Stimulated activated CD4-positive, alpha-beta T cell treated with anti-CD3 and anti-CD28 coated beads, Interleukin-2, amount 100 ng/mL, for 4 hours (primary cell): Measurements from ENCODE around the gene KLF16.
"Not testable (repeated sequence)": the region's sequence is repeated elsewhere in the genome, so short reads cannot be mapped to it uniquely, and the experiment has no call there.

Experiments used
- DNase-seq: peaks from one replicate; pipeline ENCODE4 v3.0.0-alpha.2; 2020; ENCODE audit warnings: low read depth

The KLF16 gene

GRCh38 chr19:1884291-1884718 lies 20.9 kb upstream of the KLF16 start:
- DNase-seq: no peak

GRCh38 chr19:1883784-1884183 lies 20.4 kb upstream of the KLF16 start:
- DNase-seq: no peak

DNA sequence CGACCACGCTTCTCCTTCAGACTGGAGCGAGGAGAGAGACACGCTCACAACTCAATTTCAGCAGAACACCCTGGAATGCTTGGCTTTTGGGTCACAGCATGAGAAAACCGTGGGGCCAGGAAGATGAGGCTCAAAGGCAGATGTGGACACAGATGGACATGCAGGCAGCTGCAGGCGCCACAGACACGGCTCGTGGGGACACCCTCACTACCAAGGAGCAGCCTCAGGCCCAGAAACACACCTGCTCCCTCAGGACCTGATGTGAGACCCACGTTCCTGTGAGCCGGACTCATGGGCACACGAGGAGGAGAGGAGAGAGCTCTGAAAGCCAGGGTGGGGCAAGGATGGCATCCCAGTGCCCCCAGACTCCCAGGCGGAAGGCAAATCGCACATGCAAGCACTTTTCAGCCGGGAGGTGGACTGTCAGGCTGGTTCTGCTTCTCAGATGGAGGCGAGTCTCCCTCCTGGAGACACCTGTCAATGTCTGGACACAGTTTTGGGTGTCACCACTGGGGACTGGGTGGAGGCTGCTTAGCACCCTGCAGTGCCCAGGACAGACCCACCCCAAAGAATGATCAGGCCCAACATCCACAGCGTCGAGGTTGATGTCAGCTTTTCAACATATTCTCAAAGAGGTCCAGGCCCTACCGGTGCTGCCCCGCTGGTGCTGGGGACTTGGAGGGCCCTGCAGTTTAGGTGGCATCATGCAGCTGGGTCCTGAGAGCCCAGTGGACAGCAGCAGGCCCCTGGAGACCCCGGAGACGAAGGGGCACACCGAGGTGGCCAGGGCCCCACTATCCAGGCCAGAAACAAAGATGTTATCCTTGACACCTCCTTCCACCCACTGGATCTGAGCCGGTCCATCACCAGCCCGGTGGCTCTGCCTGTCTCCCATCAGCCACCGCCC lies 19.7 kb upstream of the KLF16 start:
- DNase-seq: no peak

DNA sequence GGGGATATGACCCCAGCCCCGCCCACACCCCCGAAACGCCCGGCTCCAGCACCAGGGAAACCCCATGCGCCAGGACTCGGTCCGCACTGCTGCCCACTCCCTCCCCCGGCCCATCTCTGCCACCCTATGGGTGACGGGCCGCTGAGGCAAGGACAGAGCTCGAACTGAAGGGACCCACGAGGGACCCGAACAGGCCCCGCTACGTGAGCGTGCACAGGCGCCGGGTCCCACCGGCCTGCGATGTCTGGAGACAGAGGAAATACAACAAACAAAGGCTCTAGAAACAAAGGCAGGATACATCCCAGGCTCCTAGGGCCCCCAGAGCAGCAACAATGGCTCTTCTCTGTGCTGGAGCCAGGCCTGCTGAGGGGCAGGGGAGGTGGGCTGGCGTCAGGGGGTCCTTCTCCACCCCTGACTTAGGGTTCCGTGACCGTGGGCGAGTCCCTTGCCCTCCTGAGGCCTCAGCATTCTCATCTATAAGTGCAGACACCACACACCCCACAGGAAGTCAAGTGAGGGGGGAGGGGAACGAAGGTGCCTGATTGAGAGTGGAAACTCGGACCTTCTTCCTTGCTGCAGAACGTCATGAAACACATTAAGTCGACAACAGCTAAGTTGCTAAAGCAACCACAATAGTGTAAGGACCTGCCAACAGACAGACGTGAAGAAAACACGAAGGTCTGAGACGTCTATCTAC lies 18.9 kb upstream of the KLF16 start:
- DNase-seq: peak; percentile 62

- DNase-seq: not testable (repeated sequence)
Observed at GRCh38 chr19:1881393-1882088, 18.2 kb upstream of the KLF16 start.

- no peak for DNase-seq
Observed at GRCh38 chr19:1880611-1881392, 17.4 kb upstream of the KLF16 start.

- not testable (repeated sequence) for DNase-seq
Observed at GRCh38 chr19:1879982-1880381, 16.6 kb upstream of the KLF16 start.

DNA sequence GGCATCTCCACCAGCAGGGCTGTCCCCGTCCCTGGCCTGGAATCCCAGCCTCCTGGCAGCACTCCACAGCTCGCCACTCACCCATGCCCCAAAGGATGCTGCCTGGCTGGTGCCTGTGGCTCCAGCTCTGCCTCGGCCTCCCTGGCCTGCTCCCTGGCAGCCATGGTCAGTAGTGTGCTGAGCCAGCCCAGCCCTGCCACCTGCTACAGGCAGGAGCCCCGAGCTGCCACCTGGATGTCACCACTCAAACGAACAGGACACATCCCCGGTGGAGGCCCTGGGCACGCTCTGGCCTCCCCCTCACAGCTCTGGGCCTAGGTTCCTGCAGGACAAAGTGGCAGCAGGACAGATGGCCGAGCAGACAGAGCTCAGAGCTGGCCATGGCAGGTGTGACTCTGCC lies 15.2 kb upstream of the KLF16 start:
- DNase-seq: not testable (repeated sequence)

- DNase-seq: not testable (repeated sequence)
Observed at GRCh38 chr19:1877280-1877660, 13.9 kb upstream of the KLF16 start.

- not testable (repeated sequence) for DNase-seq
Observed at GRCh38 chr19:1876496-1877279, 13.3 kb upstream of the KLF16 start.

- DNase-seq: peak; percentile 78
Observed at GRCh38 chr19:1875646-1876495, 12.5 kb upstream of the KLF16 start.

DNA sequence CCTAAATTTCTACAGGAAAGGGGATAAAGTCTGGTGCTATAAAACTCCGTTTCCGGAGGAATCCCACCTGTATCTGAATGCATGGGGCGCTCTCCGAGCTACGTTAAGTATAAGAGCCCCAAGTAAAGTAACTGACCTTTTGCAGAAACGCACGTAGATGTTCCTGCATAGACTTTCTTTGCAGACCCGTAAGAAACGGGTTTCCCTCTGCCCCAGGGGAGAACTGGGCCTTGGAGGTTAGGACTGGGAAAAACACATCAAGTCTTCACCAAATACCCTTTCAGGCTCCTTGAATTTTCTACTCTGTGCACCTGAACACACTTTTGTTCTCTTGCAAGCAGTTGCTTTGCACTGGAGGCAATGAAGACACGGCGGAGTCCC lies 11.9 kb upstream of the KLF16 start:
- DNase-seq: not testable (repeated sequence)

GRCh38 chr19:1874554-1875185 lies 11.3 kb upstream of the KLF16 start:
- DNase-seq: no peak

- DNase-seq: no peak
Observed at GRCh38 chr19:1873524-1874473, 10.4 kb upstream of the KLF16 start.

- no peak for DNase-seq
Observed at GRCh38 chr19:1872807-1873523, 9.6 kb upstream of the KLF16 start.

DNA sequence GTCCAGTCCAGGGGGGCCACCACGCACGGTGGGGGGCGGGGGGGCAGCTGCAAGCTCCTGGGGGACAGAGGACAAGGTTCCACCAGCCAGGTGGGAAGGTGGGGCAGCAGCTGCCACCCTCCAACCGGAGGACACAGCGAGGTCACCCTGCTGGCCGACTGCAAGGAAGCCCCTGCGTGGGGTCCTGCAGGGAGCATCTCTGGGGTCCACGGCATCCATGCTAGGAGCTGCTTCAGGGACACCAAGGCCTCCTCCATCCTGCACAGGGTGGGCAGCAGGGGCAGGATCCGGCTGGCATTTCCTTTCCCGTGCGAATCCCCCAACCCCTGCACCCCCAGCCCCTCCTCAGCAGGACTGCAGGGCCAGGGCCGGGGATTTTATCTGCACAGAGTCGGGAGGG lies 8.3 kb upstream of the KLF16 start:
- DNase-seq: no peak

DNA sequence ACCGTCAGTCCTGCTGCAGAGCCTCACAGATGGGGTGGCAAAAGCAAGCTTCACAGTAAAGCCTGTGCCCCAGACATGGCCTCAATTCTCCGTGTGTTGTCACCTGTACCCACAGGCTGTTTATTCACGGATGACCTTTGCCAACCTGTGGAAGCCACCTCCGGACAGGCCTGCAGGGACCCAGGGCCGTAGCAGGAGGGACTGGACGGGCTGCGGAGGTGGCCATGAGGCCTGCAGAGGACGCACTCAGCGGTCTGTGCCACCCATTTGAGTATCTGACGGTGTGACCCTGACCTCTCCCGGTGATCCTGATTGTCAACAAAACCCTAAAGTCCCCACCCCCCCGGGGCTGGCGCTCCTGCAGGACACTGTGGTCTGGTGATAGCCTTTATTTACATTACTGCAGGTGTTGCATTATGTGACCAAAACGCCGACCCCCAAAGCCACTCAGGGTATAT lies 7.8 kb upstream of the KLF16 start:
- no peak for DNase-seq

- no peak for DNase-seq
Observed at GRCh38 chr19:1868971-1869370, 5.6 kb upstream of the KLF16 start.
